SK-N-SH (cell line): ENCODE results near the gene ST6GALNAC5. TPM values are rescaled to one million over a fixed set of nuclear protein-coding genes. Genes with fewer than 3 reads are reported as not detected.

Experiments
- CTCF ChIA-PET: fragments of 300-600, 350-600 bp; formaldehyde crosslinking; extraction: SDS; loops from one replicate; lab custom pipeline; 2021; lab: Yijun Ruan, JAX
- POLR2A ChIA-PET: fragments of 350-600 bp; sonication (Branson Sonifier 250); formaldehyde crosslinking; extraction: SDS; loops from one replicate; lab custom pipeline; 2020; ENCODE audit warnings: antibody characterized with exemption, inconsistent platforms; lab: Yijun Ruan, JAX
- DNase-seq: peaks from one replicate; pipeline ENCODE4 v3.0.0; 2012
- H2AFZ ChIP-seq: fragments of 200-600 bp; sonication (generic); 2 replicates; pipeline ENCODE4 v1.8.1; 2016; ENCODE audit warnings: antibody characterized with exemption, mild to moderate bottlenecking, low read depth
- H3F3A ChIP-seq: fragments of 200-600 bp; sonication (generic); replicated peaks from 2 replicates; pipeline ENCODE3; 2016; ENCODE audit warnings: antibody characterized with exemption, mild to moderate bottlenecking; ENCODE audit not compliant: insufficient read depth
- H3K27ac ChIP-seq, 2 experiments: fragments of 200-500 bp in 1 of 2; fragments of 200-600 bp in 1 of 2; sonication (Bioruptor generic) in 1 of 2; sonication (generic), shearing (Covaris generic) in 1 of 2; 2 replicates each; pipeline versions ENCODE4 v1.5.1 to v1.6.1; 2014 to 2016; ENCODE audit warnings: low read depth in 2 of 2, inconsistent platforms in 1 of 2, low read length in 1 of 2, mild to moderate bottlenecking in 1 of 2, mixed read lengths in 1 of 2
- H3K27me3 ChIP-seq: fragments of 200-600 bp; sonication (generic), shearing (Covaris generic); 2 replicates; pipeline ENCODE4 v1.6.1; 2016; ENCODE audit warnings: mixed run types; ENCODE audit not compliant: insufficient read depth
- H3K36me3 ChIP-seq, 2 experiments: fragments of 200-500 bp in 1 of 2; fragments of 200-600 bp in 1 of 2; sonication (Bioruptor generic) in 1 of 2; sonication (generic) in 1 of 2; replicated peaks in 1 of 2; 2 replicates each; pipeline versions ENCODE3 to v1.5.1; 2014 to 2016; ENCODE audit warnings: low read length in 1 of 2, mild to moderate bottlenecking in 1 of 2; ENCODE audit not compliant: insufficient read depth in 2 of 2, control insufficient read depth in 1 of 2
- H3K4me1 ChIP-seq, 2 experiments: fragments of 200-500 bp in 1 of 2; fragments of 200-600 bp in 1 of 2; sonication (Bioruptor generic) in 1 of 2; sonication (generic), shearing (Covaris generic) in 1 of 2; 2 replicates each; pipeline versions ENCODE4 v1.5.1 to v1.6.1; 2014 to 2016; ENCODE audit warnings: low read depth in 1 of 2, low read length in 1 of 2, mixed run types in 1 of 2; ENCODE audit not compliant: insufficient read depth in 2 of 2, control insufficient read depth in 1 of 2
- H3K4me2 ChIP-seq: fragments of 200-600 bp; sonication (generic), shearing (Covaris generic); 2 replicates; pipeline ENCODE4 v1.6.1; 2017; ENCODE audit warnings: mixed run types
- H3K4me3 ChIP-seq, 2 experiments: fragments of 200-500 bp in 1 of 2; fragments of 200-600 bp in 1 of 2; sonication (Bioruptor generic) in 1 of 2; sonication (generic), shearing (Covaris generic) in 1 of 2; 2 replicates each; pipeline versions ENCODE4 v1.5.1 to v1.8.1; 2014 to 2016; ENCODE audit warnings: low read depth in 2 of 2, inconsistent platforms in 1 of 2, low read length in 1 of 2, mild to moderate bottlenecking in 1 of 2, mixed read lengths in 1 of 2, moderate library complexity in 1 of 2
- H3K79me2 ChIP-seq: fragments of 200-600 bp; sonication (generic); 2 replicates; pipeline ENCODE4 v1.8.1; 2017; ENCODE audit warnings: mild to moderate bottlenecking; ENCODE audit not compliant: insufficient read depth
- H3K9ac ChIP-seq: fragments of 200-600 bp; sonication (generic); 2 replicates; pipeline ENCODE4 v1.6.1; 2017; ENCODE audit warnings: mixed run types
- H3K9me2 ChIP-seq: fragments of 200-600 bp; sonication (generic); 2 replicates; pipeline ENCODE4 v1.6.1; 2017; ENCODE audit warnings: mixed run types
- H3K9me3 ChIP-seq: fragments of 200-600 bp; sonication (generic); 2 replicates; pipeline ENCODE4 v1.6.1; 2017; ENCODE audit warnings: mixed run types, mild to moderate bottlenecking, moderate library complexity
- H4K20me1 ChIP-seq: fragments of 200-600 bp; sonication (generic); 2 replicates; pipeline ENCODE4 v1.6.1; 2017; ENCODE audit warnings: mild to moderate bottlenecking, mixed run types; ENCODE audit not compliant: insufficient read depth
- CHD2 ChIP-seq: fragments of 150-350 bp; IDR thresholded peaks from 2 replicates; pipeline ENCODE4 v1.6.1; 2018; ENCODE audit warnings: low read length; ENCODE audit not compliant: partially characterized antibody
- CTCF ChIP-seq: fragments of 200-600 bp; sonication (generic); IDR thresholded peaks from 2 replicates; pipeline ENCODE4 v1.6.1; 2017; ENCODE audit warnings: antibody characterized with exemption, mild to moderate bottlenecking, moderate library complexity
- ELF1 ChIP-seq: IDR thresholded peaks from 2 replicates; pipeline ENCODE4 v1.4.0; 2012
- EP300 ChIP-seq, 2 experiments: IDR thresholded peaks; 2 replicates each; pipeline versions ENCODE4 v1.4.0 to v1.6.1; 2012; ENCODE audit warnings: borderline replicate concordance in 1 of 2, low read depth in 1 of 2, low read length in 1 of 2
- EZH2phosphoT487 ChIP-seq: fragments of 200-600 bp; sonication (generic); IDR thresholded peaks from 2 replicates; pipeline ENCODE4 v1.6.1; 2017; ENCODE audit warnings: low read depth, mixed run types, mild to moderate bottlenecking, antibody characterized with exemption, moderate library complexity, borderline replicate concordance
- FOSL2 ChIP-seq: IDR thresholded peaks from 2 replicates; pipeline ENCODE4 v1.4.0; 2012; ENCODE audit warnings: low read depth, mild to moderate bottlenecking, moderate library complexity, borderline replicate concordance
- FOXJ3 ChIP-seq: sonication (generic); formaldehyde crosslinking; IDR thresholded peaks from 2 replicates; pipeline ENCODE4 v1.5.1; 2020; ENCODE audit warnings: mild to moderate bottlenecking, missing genetic modification reagents
- GATA2 ChIP-seq: sonication (generic); formaldehyde crosslinking; IDR thresholded peaks from 2 replicates; pipeline ENCODE4 v1.5.0; 2020; ENCODE audit warnings: mild to moderate bottlenecking, missing genetic modification reagents
- IRF3 ChIP-seq: fragments of 150-350 bp; IDR thresholded peaks from 2 replicates; pipeline ENCODE4 v1.6.1; 2016; ENCODE audit warnings: mild to moderate bottlenecking, low read depth, low read length
- JUND ChIP-seq: IDR thresholded peaks from 2 replicates; pipeline ENCODE4 v1.4.0; 2012
- MAX ChIP-seq: IDR thresholded peaks from 2 replicates; pipeline ENCODE4 v1.4.0; 2012; ENCODE audit warnings: low read depth
- MEF2A ChIP-seq: IDR thresholded peaks from 2 replicates; pipeline ENCODE4 v1.4.0; 2012; ENCODE audit warnings: low read depth, borderline replicate concordance
- MXI1 ChIP-seq: IDR thresholded peaks from 2 replicates; pipeline ENCODE4 v1.6.1; 2012; ENCODE audit warnings: mild to moderate bottlenecking, low read depth, low read length, improper control_type of control experiment
- NFIC ChIP-seq: IDR thresholded peaks from 2 replicates; pipeline ENCODE4 v1.4.0; 2012; ENCODE audit warnings: borderline replicate concordance
- NRF1 ChIP-seq: IDR thresholded peaks from 2 replicates; pipeline ENCODE4 v1.6.1; 2012; ENCODE audit warnings: low read depth, mild to moderate bottlenecking, low read length
- POLR2AphosphoS5 ChIP-seq: IDR thresholded peaks from 2 replicates; pipeline ENCODE4 v1.6.1; 2012; ENCODE audit warnings: low read depth, low read length
- RCOR1 ChIP-seq: fragments of 150-350 bp; IDR thresholded peaks from 2 replicates; pipeline ENCODE4 v1.6.1; 2017; ENCODE audit warnings: antibody characterized with exemption, low read length
- RFX5 ChIP-seq: IDR thresholded peaks from 2 replicates; pipeline ENCODE4 v1.6.1; 2012; ENCODE audit warnings: mild to moderate bottlenecking, improper control_type of control experiment, low read length
- RXRA ChIP-seq: IDR thresholded peaks from 2 replicates; pipeline ENCODE4 v1.4.0; 2012; ENCODE audit warnings: low read depth, mild to moderate bottlenecking, borderline replicate concordance
- SIN3A ChIP-seq: IDR thresholded peaks from 2 replicates; pipeline ENCODE4 v1.6.1; 2012; ENCODE audit warnings: low read depth, mild to moderate bottlenecking, low read length, moderate library complexity, borderline replicate concordance
- TAF1 ChIP-seq: IDR thresholded peaks from 2 replicates; pipeline ENCODE4 v1.6.1; 2012; ENCODE audit warnings: low read depth, mild to moderate bottlenecking, low read length, moderate library complexity, borderline replicate concordance
- TCF12 ChIP-seq: IDR thresholded peaks from 2 replicates; pipeline ENCODE4 v1.4.0; 2012
- YY1 ChIP-seq: IDR thresholded peaks from 2 replicates; pipeline ENCODE4 v1.4.0; 2012; ENCODE audit warnings: low read depth, mild to moderate bottlenecking
- ZBTB33 ChIP-seq: IDR thresholded peaks from 2 replicates; pipeline ENCODE4 v1.4.0; 2012; ENCODE audit warnings: low read depth, borderline replicate concordance
- WGBS: methylation state at CpG from one replicate; pipeline ENCODE4 v1.1.6; 2017; ENCODE audit warnings: low lambda C conversion rate; 5-methylcytosine and 5-hydroxymethylcytosine counted together
- polyA plus RNA-seq, 3 experiments: library from polyadenylated mRNA; depleted of rRNA; stranded (reverse); fragments of >200 nt; gene quantifications; 2 replicates each; pipeline ENCODE4 v1.2.3, GENCODE V29; 2012

The ST6GALNAC5 gene
- polyA plus RNA-seq, 1 of the 3 experiments (the other 2 are of a cell fraction), result 10.6 TPM

- Histone ChIP-seq H2AFZ (no peak overlapping the region), H3F3A (peaks cover 3% of the 10 kb centered on the region), H3K9ac (no peak overlapping the region), H3K27me3 (no peaks in the 10 kb centered on the region), H3K9me2 (no peaks in the 10 kb centered on the region), H3K9me3 (no peaks in the 10 kb centered on the region), H4K20me1 (no peaks in the 10 kb centered on the region), H3K4me1 (no peaks in the 10 kb centered on the region), H3K36me3 (no peaks in the 10 kb centered on the region), H3K4me2 (no peak overlapping the region), H3K4me3 (no peak overlapping the region), H3K79me2 (no peaks in the 10 kb centered on the region), H3K27ac (no peak overlapping the region)
- WGBS, result 76% methylated on average over 5 of the region's 5 CpGs
- TF ChIP-seq RFX5 (no peak), RCOR1 (no peak), GATA2 (CRISPR knock-in tag) (no peak), MEF2A (no peak), EP300 (IDR thresholded peaks at IDR 0.05; ENCODE audit: borderline replicate concordance in 1 of 2, low read depth in 1 of 2, low read length in 1 of 2) (no peak), FOXJ3 (CRISPR knock-in tag) (no peak), POLR2AphosphoS5 (no peak), CTCF (no peak), RXRA (no peak), MAX (no peak), IRF3 (no peak), TCF12 (no peak), JUND (no peak), NFIC (no peak)
- DNase-seq, result no peak
- ChIA-PET CTCF (no interaction called here), POLR2A (no interaction called here)
Measured at GRCh38 chr1:76857138-76857537, 10.1 kb upstream of the ST6GALNAC5 start.

- H4K20me1 ChIP-seq, result no peaks in the 10 kb centered on the region
- 80% methylated on average over 3 of the region's 3 CpGs for WGBS
- CTCF ChIA-PET, result no interaction called here
- TF ChIP-seq SIN3A (no peak), EZH2phosphoT487 (no peak), FOSL2 (no peak), YY1 (no peak), MXI1 (no peak), ELF1 (no peak), TAF1 (no peak), IRF3 (no peak), NRF1 (no peak), CHD2 (no peak), ZBTB33 (no peak)
Measured at GRCh38 chr1:76857973-76858372, 9.3 kb upstream of the ST6GALNAC5 start.

More at GRCh38 chr1:76857973-76858372, 9.3 kb upstream of the ST6GALNAC5 start:
- H3K4me1 ChIP-seq, result 0 out of 4 replicates have a peak, but pooled peaks cover 0 to 3% of the 10 kb centered on the region in 2 experiments
- no peaks in the 10 kb centered on the region for H3K9me2 ChIP-seq
- POLR2A ChIA-PET, result no interaction called here
- no peaks in the 10 kb centered on the region for H3K79me2 ChIP-seq
- no peak overlapping the region for H2AFZ ChIP-seq
- no peak for DNase-seq
- no peaks in the 10 kb centered on the region for H3K36me3 ChIP-seq
- H3K4me2 ChIP-seq, result no peak overlapping the region
- no peak overlapping the region for H3K9ac ChIP-seq
- no peaks in the 10 kb centered on the region for H3K9me3 ChIP-seq
- no peaks in the 10 kb centered on the region for H3K27me3 ChIP-seq
- peaks cover 3% of the 10 kb centered on the region for H3F3A ChIP-seq
- no peak overlapping the region for H3K27ac ChIP-seq
- no peak overlapping the region for H3K4me3 ChIP-seq
